IPS-18c (cell line): ENCODE results near the gene PMEPA1.

Experiments used
- H3K4me3 ChIP-seq: 2 replicates; pipeline ENCODE4 v1.7.0; 2013; ENCODE audit warnings: low read depth, mild to moderate bottlenecking, low read length, moderate library complexity; ENCODE audit not compliant: insufficient read depth
- H3K9me3 ChIP-seq: one replicate; pipeline ENCODE4 v1.6.1; 2013; ENCODE audit warnings: mild to moderate bottlenecking, low read length, moderate library complexity; ENCODE audit not compliant: control insufficient read depth, insufficient read depth

PMEPA1 gene

DNA sequence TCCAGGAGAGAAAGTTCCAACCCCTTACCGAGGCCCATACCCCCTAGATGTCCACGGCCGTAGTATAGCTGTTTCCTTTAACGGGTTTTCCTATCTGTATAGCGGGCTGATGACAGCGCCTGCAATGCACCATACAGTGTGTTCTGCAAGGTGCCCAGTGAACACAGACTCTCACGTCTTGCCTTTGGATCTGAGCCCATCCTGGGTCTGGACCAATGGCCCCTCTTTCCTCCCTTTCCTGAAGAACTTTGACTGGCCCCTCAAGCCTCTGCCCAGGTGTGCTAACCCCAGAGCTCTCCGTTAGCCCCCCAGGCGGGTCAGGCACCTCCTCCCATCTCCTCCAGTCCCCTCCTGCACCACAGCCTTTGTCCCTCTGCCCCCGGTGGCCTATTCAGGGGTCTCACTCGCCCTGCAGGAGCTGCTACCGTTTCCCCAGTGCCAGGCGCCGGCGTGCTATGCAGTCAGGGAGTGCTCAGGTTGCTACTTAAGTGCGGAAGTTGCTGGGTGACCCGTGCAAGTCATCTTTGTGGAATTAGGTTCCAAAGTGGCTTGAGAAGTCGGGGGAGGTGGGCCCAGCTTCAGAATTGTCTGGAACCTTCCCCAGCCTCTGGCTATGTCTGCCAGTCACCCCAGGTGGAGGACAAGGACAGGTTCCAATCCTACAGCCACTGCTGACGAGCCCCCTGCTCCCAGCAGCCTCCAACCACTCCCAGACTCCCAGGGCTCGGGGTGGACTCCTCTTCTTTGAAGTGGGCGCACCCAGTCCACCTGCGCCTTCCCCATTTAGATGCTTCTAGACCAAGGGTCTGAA, 54.6 kb downstream of the PMEPA1 start:
- H3K4me3 ChIP-seq, result no peak overlapping the region
- no peaks in the 10 kb centered on the region for H3K9me3 ChIP-seq

DNA sequence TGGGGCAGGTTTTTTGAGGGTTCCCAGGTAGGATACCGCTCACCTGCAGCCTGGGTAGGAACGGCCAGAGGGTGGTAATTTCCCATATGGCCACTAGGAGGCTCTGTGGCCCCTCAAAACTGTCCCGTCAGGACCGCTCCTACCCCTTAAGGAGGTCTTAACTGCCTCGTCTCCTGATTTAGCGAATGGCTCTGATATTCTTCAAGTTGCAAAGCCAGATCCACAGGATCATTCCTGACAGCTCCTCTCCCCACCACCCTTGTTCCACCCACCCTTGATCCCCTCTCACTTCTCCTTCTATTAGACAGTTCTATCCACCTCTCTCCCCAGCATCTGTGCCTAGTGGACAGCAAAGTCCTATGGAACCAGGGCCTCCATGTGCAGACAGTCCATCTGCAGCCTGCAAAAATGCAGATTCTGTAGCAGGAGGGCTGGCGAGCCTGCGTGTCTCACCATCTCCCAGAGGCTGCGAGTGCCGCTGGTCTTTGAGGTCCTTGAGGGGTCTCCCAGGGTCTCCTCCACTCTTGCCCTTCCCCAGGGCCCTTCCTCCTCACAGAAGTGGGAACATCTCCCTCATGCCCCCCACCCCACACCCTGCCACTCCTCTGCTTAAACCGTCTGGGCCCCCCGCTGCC, 55.3 kb downstream of the PMEPA1 start:
- H3K9me3 ChIP-seq, result no peaks in the 10 kb centered on the region
- H3K4me3 ChIP-seq, result no peak overlapping the region

DNA sequence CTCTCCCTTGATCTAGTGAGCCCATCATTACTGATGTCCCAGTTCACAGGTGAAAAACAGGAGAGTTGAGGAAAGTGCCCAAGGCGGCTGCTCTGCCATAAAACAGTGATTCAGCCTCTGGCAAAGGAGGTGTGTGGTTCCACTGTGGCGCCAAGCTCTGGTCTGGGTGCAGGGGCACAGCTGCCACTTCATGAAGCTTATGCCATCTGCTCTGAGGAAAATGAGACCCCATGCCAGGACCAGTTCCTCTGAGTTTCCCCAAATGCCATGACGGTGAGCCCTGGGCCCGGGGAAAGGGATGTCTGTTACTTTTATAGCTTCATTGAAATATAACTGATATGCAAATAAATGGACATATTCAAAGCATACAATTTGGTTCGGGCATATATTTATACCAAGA, 55.9 kb downstream of the PMEPA1 start:
- Histone ChIP-seq H3K4me3 (no peak overlapping the region), H3K9me3 (no peaks in the 10 kb centered on the region)

DNA sequence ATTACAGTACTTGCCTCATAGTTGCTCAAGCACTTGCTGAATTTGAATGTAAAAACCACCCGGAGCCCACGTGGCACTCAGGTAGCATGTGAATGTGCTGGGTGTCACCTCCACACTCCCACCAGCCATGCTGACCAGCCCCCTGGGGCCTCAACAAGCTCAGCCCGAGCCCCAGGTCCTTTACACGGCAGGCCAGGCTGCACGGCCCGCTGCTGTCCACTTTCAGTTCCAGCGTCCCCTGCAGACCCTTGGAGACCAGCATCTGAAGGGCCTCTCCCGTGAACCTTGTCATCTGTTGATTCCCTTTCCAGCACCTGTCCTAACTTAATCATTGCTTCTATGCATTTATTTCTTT, 56.3 kb downstream of the PMEPA1 start:
- Histone ChIP-seq H3K9me3 (no peaks in the 10 kb centered on the region), H3K4me3 (no peak overlapping the region)

DNA sequence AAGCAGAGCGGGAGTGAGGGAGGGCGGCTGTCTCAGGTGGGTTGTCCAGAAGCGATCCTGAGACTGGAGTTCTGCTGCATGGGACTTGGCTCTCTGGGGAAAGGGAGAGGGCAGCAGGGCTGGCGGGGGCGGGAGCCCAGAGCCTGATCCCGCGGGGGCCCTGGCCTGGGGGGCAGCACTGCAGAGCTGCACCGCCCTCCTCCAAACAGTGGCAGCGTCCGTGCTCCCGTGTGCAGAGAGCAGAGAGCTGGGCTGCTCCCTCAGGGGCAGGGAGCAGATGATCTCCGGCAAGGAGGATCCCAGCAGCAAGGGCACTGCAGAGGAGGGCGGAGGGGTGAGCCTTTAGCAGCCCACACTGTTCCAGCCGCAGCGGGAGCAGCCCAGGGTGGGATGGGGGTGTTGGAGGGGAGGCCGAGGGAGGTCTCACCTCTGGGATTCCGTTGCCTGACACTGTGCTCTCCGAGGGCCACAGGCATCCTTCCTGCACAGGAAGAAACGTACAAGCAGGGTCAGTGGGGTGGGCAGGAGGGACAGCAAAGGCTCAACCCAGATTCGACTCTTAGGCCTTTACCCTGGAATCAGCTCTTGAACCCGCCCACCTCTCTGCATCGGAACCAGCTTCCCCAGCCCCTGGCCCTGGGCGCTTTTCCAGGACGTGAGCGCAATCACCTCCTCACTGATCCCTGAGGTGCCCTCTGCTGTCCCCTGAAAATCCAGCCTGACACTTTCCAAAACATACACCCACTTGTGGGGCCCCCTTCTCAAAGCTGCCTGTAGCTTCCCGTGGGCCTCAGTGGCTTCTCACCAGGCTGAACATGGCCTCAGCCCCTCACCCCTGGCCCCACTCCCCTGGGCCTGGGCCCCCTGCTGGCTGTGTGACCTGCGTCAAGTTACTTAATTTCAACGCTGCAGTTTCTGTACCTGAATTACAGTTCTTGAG, 56.9 kb downstream of the PMEPA1 start:
- Histone ChIP-seq H3K9me3 (no peaks in the 10 kb centered on the region), H3K4me3 (no peak overlapping the region)

DNA sequence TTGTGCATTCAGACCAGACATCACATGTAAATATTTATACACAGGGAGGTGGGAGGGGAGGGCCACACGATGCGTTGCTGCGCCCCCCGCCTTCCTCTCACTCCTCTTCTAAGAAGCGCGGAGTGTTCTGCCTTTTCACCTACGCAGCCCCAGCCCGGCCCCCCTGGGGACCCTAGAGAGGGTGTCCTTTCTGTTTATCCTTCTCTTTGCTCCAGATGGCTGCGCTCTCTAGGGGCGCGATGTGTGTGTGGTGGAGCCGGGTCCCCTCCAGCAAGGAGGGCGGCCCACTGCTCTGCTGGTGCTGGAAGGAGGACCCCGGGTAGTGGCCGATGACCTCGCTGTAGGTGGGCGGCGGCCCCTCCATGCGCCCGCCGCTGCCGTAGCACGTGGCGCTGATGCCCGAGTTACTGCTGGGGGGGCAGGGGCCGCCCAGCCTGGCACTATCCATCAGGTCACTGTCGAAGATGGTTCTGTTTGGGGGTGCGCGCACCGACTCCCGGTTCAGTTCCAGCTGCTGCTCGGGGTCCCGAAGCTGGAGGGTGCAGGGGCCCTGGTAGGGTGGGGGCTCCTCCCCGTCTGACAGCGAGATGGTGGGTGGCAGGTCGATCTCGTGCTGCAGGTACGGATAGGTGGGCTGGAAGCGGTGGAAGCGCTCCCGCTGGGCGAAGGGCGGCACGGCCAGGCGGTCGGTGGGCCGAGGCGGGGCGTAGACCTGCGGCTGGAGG, 57.8 kb downstream of the PMEPA1 start:
- Histone ChIP-seq H3K4me3 (no peak overlapping the region), H3K9me3 (no peaks in the 10 kb centered on the region)

DNA sequence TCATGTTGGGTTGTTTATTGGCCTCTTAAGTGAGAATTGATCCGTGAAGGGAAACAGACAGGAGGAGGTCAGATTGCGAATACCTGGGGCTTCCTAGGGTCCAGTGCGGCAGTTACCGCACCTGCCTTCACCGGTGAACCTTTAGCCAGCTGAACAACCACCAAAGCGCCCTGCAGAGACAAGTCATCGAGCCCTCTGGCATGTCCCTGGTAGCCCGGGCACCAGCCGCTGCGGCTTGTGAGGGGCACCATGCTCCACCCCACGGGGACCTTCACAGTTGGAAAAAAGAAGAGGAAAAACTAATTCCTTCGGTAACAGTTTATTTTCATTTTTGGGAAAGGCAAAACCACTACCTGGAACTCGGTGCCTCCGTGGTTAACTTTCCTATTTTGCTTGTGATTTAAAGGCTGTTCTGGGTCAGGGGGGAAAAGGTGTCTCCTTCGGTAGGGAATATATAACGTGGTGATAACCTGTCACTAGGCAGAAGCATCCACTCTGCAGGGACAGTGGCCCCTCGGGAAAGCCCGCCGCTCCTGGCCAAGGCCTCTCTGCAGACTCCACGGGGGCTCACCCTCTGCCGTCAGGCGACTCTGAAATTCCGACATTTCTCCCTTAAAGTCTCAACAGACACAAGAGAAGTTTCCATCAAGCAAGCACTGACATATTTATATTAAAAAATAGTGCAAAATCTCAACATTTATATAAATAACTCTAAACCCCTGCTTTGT, 58.9 kb downstream of the PMEPA1 start:
- H3K9me3 ChIP-seq, result no peaks in the 10 kb centered on the region
- H3K4me3 ChIP-seq, result no peak overlapping the region

DNA sequence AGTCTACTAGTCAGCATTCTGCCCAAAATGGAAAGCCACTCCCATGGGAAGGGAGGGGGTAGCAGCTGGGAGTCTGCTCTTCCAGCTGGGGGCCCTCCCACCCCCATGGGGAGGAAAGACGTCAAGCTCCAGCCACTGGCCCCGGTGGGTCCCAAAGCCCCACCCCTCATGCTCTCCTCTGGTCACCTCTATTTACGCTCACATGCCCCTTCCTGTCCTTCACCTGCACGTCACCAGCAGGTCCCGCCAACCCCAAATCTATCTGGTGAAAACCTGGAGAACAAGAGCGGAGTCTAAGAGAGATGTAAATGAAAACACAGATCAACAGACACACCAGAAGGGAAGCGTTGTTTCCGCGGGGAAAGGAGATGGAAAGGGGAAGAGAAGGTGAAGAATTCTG, 59.5 kb downstream of the PMEPA1 start:
- H3K4me3 ChIP-seq, result no peak overlapping the region
- no peaks in the 10 kb centered on the region for H3K9me3 ChIP-seq

DNA sequence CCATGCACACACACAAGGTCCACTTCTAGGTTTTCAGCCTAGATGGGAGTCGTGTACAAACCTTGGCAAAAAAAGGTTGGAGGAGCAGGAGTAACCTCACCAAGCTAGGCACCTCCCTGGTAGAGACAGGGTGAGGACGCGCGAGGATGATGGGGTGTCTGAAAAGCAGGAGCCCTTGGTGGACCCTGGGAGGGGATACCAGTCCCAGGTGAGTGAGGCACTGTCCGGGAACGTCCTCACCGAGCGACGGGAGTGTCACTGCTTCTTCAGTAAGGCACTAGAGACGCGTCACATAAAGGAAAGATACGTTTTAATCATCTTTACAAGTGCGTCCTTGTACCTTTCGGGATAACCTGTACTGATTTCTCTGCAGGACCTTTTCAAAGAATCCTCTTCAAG, 60.2 kb downstream of the PMEPA1 start:
- H3K9me3 ChIP-seq, result peaks cover 4% of the 10 kb centered on the region
- no peak overlapping the region for H3K4me3 ChIP-seq

DNA sequence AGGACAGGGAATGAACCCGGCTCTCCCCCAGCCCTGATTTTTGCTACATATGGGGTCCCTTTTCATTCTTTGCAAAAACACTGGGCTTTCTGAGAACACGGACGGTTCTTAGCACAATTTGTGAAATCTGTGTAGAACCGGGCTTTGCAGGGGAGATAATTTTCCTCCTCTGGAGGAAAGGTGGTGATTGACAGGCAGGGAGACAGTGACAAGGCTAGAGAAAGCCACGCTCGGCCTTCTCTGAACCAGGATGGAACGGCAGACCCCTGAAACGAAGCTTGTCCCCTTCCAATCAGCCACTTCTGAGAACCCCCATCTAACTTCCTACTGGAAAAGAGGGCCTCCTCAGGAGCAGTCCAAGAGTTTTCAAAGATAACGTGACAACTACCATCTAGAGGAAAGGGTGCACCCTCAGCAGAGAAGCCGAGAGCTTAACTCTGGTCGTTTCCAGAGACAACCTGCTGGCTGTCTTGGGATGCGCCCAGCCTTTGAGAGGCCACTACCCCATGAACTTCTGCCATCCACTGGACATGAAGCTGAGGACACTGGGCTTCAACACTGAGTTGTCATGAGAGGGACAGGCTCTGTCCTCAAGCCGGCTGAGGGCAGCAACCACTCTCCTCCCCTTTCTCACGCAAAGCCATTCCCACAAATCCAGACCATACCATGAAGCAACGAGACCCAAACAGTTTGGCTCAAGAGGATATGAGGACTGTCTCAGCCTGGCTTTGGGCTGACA, 60.8 kb downstream of the PMEPA1 start:
- Histone ChIP-seq H3K9me3 (peaks cover 4% of the 10 kb centered on the region), H3K4me3 (no peak overlapping the region)

DNA sequence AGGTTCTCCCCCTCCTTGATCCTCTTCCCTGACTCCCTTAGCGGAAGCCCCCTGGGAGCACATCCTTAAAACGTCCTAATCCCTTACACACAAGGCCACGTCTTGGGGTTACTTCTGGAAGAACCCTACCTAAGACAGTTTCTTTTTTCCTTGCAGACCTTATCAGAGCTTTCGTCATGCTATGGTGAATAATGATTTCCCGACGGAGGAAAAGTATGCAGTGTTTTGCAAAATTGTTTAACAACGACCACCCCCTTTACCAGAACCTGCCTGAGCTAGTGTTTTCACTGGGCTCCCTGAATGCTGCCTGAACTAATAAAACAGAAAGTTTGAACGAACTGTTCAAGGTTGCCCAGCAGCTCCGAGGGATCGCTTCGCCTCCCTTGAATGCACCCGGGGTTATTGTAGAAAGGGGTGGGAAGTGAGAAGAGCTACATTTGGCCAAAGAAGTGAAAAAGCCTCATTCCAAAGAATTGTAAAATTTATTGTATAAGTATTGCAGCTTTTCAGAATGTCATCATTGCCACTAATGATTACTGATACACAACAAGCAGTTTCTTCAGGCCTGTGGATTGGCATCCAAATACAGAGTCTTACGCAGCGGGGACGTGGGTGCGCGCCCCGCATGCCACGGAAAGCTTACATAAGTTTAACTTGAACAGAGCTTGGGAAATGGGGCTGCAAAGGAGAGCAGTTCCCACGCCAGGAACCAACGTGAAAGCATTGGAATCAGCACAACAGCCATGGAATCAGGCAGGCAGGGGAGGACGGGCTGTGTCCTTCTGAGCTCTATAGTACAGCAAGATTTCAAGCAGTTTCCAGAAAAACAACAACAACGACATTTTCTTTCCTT, 61.7 kb downstream of the PMEPA1 start:
- H3K4me3 ChIP-seq, result no peak overlapping the region
- peaks cover 4% of the 10 kb centered on the region for H3K9me3 ChIP-seq

DNA sequence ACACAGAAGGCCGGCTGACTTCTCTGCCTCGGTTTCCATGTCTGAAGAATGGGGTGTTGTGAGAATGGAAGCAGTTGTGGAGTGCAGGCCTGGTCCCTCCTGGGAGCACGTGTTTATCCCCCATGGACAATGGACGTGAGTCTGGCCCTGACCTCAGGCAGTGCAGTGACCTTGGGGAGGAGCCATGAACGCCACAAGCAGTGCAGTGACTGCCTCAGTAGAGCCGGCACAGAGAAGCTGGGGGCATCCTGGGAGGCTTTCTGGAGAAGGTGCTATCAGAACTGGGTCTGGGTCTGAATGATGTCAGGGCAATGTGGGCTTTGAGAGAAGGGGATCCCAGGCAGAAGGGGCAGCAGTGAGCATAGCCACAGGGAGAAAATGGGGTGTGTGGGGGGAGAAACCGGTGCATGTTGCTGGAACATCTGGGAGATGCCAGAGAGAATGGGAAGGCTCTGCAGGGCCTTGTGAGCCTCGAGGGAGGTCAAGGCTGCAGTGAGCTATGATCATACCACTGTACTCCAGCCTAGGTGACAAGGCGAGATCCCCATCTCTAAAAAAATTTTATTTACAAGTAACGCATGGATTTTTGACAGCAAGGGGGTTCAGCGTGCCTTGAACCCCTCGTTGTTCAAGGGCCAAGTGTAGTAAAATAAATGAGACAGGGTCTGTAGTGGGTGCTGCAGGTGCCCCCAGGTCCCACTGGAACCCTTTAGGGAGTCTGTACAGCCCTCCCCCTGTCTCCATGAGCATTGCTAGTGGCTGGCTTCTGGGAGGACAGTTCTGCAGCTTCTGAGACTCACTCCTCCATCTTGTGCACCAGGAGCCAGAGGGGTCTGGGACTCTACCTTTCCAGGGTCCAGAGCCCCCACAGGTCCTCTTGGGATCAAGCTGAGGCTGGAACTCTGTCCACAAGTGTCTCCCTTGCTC, 62.5 kb downstream of the PMEPA1 start:
- Histone ChIP-seq H3K4me3 (no peak overlapping the region), H3K9me3 (peaks cover 4% of the 10 kb centered on the region)

DNA sequence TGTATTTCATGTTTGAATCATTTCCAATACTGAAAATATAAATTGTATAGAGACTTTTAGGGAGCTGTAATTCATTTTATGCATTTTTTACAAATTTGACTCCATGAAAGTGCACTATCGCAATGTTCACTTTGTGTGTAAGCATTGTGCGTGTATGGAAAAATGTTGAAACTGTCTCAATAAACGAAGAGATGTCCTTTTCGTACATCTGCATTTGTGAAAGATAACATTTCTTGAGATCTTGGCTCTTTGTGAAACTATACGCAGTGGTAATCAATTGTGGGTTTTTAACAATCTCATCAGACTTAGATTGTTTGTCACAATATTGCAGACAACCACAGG, 70.9 kb downstream of the PMEPA1 start:
- no peak overlapping the region for H3K4me3 ChIP-seq

DNA sequence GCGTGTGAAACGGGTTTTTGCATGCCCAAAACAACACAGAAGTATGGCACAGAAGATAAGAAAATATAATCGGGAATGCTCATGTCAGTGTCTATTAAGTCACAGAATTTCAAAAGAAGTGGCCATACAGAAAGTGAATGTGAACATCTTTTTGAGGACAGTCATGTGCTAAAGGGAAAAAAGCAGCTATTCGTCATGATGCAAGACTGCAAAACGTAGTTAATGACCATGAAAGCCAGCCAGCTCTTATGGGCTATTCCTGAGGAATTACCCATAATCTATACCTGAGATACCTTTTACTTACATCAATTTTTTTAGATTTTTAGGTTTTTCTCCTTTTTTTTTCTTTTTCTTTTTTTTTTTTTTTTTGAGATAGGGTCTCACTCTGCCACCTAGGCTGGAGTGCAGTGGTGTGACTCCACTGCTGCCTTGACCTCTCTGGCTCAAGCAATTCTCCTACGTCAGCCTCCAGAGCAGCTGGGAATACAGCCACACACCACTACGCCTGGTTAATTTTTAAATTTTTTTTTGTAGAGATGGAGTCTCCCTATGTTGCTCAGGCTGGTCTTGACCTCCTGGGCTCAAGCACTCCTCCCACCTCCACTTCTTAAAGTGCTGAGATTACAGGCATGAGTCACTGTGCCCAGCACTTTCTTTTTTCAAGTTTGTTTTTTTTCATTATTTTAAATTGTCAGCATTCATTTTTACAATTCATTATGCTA, 71.5 kb downstream of the PMEPA1 start:
- Histone ChIP-seq H3K4me3 (no peak overlapping the region), H3K9me3 (no peaks in the 10 kb centered on the region)

More for the DNA sequence above, 70.9 kb downstream of the PMEPA1 start:
- H3K9me3 ChIP-seq, result no peaks in the 10 kb centered on the region
